GM21423 (cell line): ENCODE results near the gene RTN4.
"Not testable (repeated sequence)": the region's sequence is repeated elsewhere in the genome, so short reads cannot be mapped to it uniquely, and the experiment has no call there.

Source experiments
- ATAC-seq: cut with Tn5 transposase; IDR thresholded peaks from one replicate; pipeline ENCODE4 v1.9.1; 2021; ENCODE audit warnings: mild to moderate bottlenecking, moderate library complexity; ENCODE audit not compliant: unreplicated experiment

Gene RTN4, protein sequence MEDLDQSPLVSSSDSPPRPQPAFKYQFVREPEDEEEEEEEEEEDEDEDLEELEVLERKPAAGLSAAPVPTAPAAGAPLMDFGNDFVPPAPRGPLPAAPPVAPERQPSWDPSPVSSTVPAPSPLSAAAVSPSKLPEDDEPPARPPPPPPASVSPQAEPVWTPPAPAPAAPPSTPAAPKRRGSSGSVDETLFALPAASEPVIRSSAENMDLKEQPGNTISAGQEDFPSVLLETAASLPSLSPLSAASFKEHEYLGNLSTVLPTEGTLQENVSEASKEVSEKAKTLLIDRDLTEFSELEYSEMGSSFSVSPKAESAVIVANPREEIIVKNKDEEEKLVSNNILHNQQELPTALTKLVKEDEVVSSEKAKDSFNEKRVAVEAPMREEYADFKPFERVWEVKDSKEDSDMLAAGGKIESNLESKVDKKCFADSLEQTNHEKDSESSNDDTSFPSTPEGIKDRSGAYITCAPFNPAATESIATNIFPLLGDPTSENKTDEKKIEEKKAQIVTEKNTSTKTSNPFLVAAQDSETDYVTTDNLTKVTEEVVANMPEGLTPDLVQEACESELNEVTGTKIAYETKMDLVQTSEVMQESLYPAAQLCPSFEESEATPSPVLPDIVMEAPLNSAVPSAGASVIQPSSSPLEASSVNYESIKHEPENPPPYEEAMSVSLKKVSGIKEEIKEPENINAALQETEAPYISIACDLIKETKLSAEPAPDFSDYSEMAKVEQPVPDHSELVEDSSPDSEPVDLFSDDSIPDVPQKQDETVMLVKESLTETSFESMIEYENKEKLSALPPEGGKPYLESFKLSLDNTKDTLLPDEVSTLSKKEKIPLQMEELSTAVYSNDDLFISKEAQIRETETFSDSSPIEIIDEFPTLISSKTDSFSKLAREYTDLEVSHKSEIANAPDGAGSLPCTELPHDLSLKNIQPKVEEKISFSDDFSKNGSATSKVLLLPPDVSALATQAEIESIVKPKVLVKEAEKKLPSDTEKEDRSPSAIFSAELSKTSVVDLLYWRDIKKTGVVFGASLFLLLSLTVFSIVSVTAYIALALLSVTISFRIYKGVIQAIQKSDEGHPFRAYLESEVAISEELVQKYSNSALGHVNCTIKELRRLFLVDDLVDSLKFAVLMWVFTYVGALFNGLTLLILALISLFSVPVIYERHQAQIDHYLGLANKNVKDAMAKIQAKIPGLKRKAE

GRCh38 chr2:55050100-55050994 is at the start of gene RTN4:
Gene RTN4 (minus strand): TSS chr2:55050451. CDS start chr2:55050300, 151 bp downstream.
- peak; percentile 78 for ATAC-seq

- ATAC-seq, result no peak
These were observed 49.2 kb upstream of the RTN4 start for GRCh38 chr2:55099493-55099877.

DNA sequence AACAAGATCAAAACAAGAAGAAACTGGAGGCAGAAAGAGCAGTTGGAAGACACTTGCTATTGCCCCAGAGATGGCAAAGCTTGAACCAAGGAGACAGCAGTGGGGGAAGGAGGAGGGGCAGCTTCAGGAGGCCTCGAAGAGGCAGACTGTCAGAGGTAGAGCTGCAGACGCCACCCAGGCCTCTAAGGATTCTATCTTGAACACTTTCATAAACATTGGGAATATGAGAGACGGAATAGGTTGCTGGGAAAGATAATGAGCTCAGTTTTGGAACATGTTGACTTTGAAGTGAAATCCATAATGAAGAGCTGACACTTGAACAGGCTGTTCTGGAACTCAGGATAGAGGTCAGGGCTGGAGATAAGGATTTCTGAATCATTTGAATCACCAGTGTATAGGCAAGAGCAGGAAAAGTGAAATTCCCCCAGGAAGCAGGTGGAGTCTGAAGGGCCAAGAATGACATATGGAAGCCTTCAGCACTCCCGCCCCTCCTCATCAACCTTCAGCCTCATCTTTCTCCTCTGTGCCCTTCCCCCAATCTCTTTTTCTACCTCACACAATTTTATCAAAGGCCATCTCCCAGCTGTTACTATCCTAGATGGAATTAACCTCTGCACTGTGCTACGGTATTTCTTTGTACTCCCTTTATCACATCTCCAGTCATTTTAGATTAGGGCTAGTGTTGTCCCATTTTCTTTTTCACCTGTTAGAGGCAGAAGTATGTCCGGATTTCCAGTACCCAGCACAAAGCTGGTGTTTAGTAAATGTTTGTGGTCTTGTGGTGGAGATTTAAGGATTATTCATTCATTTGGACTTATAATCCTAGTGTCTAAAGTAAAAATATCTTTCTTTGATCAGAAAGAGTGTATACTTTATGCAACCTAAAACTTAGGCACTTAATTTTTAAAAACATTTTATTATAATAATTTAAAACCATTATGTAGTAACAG is 47.5 kb upstream of the RTN4 start:
- no peak for ATAC-seq

DNA sequence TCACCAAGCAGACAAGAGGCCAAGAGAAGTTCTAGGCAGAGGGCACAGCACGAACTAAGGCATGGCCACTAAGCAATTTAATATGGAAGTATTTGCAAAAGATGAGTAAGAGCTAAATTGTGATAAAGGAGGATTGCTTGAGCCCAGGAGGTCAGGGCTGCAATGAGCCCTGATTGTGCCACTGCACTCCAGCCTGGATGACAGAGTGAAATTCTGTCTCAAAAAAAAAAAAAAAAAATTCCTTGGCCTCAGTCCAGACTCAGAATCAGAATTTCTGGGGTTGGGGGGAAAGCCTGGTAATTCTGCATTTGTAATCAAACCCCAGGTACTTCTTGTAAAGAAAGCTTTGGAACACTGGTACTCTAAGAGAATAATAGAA is 46.8 kb upstream of the RTN4 start:
- ATAC-seq, result no peak

- ATAC-seq, result no peak
These were observed 46.3 kb upstream of the RTN4 start for GRCh38 chr2:55096586-55096985.

DNA sequence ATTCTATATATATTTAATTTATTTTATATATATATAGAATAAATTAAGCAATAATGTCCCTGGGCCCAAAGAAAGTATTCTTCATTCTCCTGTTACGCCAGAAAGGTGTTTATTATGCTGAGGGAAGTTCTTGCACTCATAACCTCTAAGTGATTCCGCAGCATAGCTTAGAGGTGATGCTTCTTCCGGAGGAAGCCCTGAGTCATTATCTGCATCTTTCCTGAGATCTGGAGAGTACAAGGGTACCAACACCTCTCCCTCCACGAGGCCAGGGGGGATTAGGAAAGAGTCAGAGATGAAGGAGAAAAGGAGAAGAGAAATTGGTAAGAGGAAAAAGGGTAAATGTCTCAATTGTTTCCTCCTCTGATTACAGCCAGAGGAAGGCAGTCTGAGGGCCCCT is 43.1 kb upstream of the RTN4 start:
- no peak for ATAC-seq

- no peak for ATAC-seq
These were observed 42.2 kb upstream of the RTN4 start for GRCh38 chr2:55092439-55092838.

- not testable (repeated sequence) for ATAC-seq
These were observed 41.4 kb upstream of the RTN4 start for GRCh38 chr2:55091681-55092080.

GRCh38 chr2:55090702-55091101 is 40.5 kb upstream of the RTN4 start:
- ATAC-seq, result no peak

DNA sequence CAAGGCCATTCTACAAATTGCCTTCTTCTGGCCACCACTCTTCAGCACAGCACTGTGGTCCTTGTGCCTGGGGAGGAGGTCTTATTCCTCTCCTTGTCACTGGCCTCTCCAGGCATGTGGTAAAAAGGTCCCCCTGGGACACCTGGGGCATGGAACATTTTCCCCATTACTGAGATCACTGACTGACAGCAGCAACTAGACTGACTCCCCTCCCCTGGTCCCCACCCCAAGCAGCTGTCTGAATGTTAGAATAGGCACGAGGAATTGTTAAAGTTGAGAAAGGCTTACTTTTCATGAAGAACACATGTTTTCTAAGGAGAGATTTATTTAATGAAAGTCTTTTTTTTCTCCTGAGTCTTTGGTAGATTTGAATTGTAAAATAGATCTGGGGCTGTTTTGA is 39.5 kb upstream of the RTN4 start:
- ATAC-seq, result no peak

DNA sequence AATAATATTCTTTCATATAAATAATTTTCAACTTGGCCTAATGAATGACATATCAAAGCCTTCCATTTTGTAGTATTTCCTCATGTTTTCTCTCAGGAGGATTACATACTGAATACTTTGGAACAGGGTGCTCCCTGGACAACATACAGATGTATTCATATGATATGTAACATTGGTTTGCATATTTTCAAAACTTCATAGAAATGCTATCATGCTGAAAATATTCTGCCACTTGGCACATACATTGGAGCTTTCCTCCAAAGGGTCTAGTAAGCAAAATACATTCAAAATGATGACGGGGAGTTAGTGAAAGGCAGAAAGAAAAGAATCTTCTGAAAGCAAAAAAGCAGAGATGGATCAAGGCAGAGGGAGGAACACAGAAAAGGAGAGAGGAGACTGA is 38.1 kb upstream of the RTN4 start:
- no peak for ATAC-seq

DNA sequence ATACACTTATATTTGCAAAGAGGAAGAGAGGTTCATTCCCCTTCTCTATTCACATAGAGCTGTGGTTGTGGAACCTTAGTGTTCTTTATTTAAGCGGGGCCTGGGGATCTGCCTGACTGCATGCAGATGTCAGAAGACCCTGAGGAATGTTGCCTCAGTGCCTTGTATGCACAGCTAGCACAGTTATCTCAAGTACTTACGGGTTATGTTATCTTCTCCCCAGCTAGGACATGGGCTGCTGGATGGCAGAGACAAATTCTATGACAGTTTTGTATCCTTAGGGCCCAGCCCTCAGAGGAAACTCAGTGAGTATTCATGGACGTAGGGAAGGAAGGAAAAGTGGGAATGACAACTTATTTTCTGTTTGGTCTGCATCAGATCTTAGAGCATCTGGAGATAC is 37.7 kb upstream of the RTN4 start:
- no peak for ATAC-seq

- no peak for ATAC-seq
These were observed 37.2 kb upstream of the RTN4 start for GRCh38 chr2:55087501-55087900.

DNA sequence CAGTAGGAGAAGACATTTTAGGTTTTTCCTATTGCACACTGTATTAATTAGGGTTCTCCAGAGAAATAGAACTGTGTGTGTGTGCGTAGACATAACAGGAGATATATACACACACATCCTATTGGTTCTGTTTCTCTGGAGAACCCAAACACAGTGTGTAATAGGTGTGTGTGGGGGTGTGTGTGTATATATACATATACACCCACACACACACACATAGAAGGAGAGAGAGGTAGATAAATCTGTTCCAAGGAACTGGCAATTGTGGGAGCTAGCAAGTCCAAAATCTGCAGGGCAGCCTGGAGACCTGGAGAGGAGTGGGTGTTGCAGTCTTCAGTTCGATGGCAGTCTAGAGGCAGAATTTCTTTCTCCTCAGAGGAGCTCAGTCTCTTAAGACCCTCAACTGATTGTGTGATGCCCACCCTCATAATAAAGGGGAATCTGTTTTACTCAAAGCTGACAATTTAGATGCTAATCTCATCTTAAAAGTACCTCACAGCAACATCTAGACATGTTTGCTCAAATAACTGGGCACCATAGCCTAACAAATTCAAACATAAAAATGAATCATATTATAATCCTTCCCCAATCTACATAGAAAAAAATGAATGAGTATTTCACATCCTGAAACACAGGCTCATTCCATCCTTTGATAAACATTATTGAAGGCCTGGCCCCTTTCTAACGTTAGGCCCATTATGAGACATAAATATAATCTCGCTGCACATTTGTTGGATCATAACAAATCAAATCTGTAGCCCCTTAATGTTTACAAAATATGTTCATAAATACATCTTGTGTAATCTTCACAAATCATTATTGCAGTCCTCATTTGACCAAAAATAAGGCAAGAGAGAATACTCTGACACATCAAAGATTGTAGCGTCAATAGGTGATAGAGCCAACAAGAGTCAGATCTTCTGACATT is 35.1 kb upstream of the RTN4 start:
- no peak for ATAC-seq

DNA sequence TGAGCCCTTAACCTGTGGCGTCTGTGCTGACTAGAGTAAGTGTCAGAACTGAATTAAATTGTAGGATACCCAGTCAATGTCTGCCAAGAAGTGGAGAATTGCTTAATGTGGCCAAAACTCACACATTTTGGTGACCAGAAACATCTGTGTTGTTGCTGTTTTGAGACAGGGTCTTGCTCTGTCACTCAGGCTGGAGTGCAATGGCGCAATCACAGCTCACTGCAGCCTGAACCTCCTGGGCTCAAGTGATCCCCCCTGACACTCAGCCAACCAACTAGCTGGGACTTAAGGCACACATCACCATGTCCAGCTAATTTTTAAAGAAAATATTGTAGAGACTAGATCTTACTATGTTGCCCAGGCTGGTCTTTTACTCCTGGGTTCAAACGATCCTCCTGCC is 34.4 kb upstream of the RTN4 start:
- no peak for ATAC-seq

DNA sequence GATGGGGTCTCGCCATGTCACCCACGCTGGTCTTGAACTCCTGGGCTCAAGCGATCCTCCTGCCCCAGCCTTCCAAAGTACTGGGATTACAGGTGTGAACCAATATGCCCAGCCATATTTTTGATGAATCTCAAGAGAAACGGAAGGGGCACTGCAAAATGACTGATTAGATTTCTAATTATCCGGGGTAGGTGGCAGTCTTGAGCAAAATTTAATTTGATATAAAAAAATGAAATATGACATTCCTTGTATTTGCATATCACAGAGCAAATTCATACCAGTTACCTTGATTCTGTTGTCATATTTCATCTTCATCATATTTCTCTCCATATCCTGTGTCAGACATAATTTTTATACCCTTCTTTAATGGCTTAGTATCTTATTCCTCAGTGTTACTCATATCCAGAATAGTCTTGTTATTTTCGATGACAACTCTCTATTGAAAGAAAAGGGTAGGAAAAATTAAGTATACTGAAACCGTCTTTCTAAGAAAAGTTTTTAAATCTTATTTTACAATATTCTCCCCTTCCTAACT is 30.0 kb upstream of the RTN4 start:
- no peak for ATAC-seq

GRCh38 chr2:55078956-55079355 is 28.7 kb upstream of the RTN4 start:
- ATAC-seq, result no peak

- no peak for ATAC-seq
These were observed 26.5 kb upstream of the RTN4 start for GRCh38 chr2:55076721-55077120.
